Kidney epithelial cell (primary cell): ENCODE measurements around the gene CDK11B. TPM values are rescaled to one million over a fixed set of nuclear protein-coding genes. Genes with fewer than 3 reads are reported as not detected.

Source experiments
- total RNA-seq: library from RNA; depleted of rRNA; stranded (reverse); fragments of >200 nt; gene quantifications from 2 replicates; pipeline ENCODE4 v1.2.3, GENCODE V29; 2015

The CDK11B gene
- total RNA-seq, 1 donor from 2014 or later, result 27.0 TPM

Other genes starting within 250 kb of the CDK11B start
- 1.4 and 1.6 TPM in 2 replicates for gene ANKRD65, start 237.7 kb downstream of the CDK11B start, total RNA-seq
- 27.6 and 28.3 TPM in 2 replicates for gene VWA1, start 223.3 kb downstream of the CDK11B start, total RNA-seq
- 0.38 and 0.75 TPM in 2 replicates for gene ATAD3C, start 209.3 kb downstream of the CDK11B start, total RNA-seq
- 31.4 and 37.8 TPM in 2 replicates for gene ATAD3B, start 187.2 kb downstream of the CDK11B start, total RNA-seq
- 51.5 and 53.6 TPM in 2 replicates for gene ATAD3A, start 146.8 kb downstream of the CDK11B start, total RNA-seq
- gene TMEM240, start 118.4 kb downstream of the CDK11B start, total RNA-seq, result 2.8 and 3.9 TPM in 2 replicates
- 69.0 and 87.3 TPM in 2 replicates for gene SSU72, start 84.1 kb downstream of the CDK11B start, total RNA-seq
- 8.0 and 9.2 TPM in 2 replicates for gene FNDC10, start 58.9 kb downstream of the CDK11B start, total RNA-seq
- gene MIB2, start 43.5 kb downstream of the CDK11B start, total RNA-seq, result 55.5 and 56.8 TPM in 2 replicates
- 4.9 and 6.5 TPM in 2 replicates for gene MMP23B, start 26.8 kb downstream of the CDK11B start, total RNA-seq
- gene SLC35E2B, start 33.8 kb upstream of the CDK11B start, total RNA-seq, result 28.0 and 33.4 TPM in 2 replicates
- gene CDK11A, start 65.4 kb upstream of the CDK11B start, total RNA-seq, result 14.2 and 14.9 TPM in 2 replicates
- gene NADK, start 119.5 kb upstream of the CDK11B start, total RNA-seq, result 63.9 and 68.1 TPM in 2 replicates
- 257 and 261 TPM in 2 replicates for gene GNB1, start 232.1 kb upstream of the CDK11B start, total RNA-seq